Hematopoietic multipotent progenitor cell treated with erythropoietin and hydrocortisone succinate and interleukin-3 and kit ligand, for 15 days (in vitro differentiated cells): Measurements from ENCODE around the gene CERS1.

Experiments used
- DNase-seq: peaks from one replicate; pipeline ENCODE4 v3.0.0-alpha.2; 2015; ENCODE audit warnings: low spot score

Gene CERS1

GRCh38 chr19:18839465-18840287 is 56.3 kb downstream of the CERS1 start:
- DNase-seq = no peak

- DNase-seq = no peak
Measured at GRCh38 chr19:18834644-18834984, 61.3 kb downstream of the CERS1 start.

GRCh38 chr19:18833849-18834643 is 61.9 kb downstream of the CERS1 start:
- DNase-seq = peak; percentile 13

GRCh38 chr19:18833141-18833476 is 62.8 kb downstream of the CERS1 start:
- DNase-seq = no peak

GRCh38 chr19:18832306-18833140 is 63.4 kb downstream of the CERS1 start:
- DNase-seq = peak; percentile 51

GRCh38 chr19:18831524-18832305 is 64.2 kb downstream of the CERS1 start, which contains the start of gene UPF1:
UPF1 (plus strand) TSS chr19:18831959; CDS start chr19:18832210, 251 bp downstream.
- peak; percentile 96 for DNase-seq

GRCh38 chr19:18830488-18830887 is 65.5 kb downstream of the CERS1 start:
- DNase-seq = no peak

GRCh38 chr19:18828786-18829185 is 67.2 kb downstream of the CERS1 start:
- DNase-seq = no peak
